Measurements from ENCODE around the gene FBRSL1.

FBRSL1 gene

DNA sequence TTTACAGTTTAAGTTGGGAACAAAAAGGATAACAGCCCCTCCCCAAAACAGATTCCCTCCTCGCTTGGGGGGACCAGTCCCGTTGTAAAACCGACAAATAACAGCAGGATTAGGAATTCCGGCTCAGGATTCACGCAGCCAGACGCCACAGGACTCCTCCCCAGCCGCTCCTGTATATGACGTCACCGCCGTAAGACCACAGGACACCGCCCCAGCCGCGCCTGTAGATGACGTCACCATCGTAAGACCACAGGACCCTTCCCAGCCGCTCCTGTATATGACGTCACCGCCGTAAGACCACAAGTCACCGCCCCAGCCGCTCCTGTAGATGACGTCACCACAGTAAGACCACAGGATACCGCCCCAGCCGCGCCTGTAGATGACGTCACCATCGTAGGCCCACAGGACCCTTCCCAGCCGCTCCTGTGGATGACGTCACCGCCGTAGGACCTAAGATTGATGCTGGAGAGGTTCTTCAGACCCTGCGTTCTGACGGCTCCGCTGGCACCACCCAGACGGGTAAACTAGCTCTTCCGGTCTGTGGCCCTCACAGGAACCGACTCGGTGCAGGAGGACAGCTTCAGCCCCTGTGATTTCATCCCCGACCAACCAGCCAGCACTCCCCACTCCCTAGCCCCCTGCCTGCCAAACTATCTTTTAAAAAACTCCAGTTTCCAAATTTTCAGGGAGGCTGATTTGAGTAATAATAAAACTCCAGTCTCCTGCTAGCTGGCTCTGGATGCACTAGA, 43.9 kb upstream of the FBRSL1 start:
- TF ChIP-seq, protein P1, sequence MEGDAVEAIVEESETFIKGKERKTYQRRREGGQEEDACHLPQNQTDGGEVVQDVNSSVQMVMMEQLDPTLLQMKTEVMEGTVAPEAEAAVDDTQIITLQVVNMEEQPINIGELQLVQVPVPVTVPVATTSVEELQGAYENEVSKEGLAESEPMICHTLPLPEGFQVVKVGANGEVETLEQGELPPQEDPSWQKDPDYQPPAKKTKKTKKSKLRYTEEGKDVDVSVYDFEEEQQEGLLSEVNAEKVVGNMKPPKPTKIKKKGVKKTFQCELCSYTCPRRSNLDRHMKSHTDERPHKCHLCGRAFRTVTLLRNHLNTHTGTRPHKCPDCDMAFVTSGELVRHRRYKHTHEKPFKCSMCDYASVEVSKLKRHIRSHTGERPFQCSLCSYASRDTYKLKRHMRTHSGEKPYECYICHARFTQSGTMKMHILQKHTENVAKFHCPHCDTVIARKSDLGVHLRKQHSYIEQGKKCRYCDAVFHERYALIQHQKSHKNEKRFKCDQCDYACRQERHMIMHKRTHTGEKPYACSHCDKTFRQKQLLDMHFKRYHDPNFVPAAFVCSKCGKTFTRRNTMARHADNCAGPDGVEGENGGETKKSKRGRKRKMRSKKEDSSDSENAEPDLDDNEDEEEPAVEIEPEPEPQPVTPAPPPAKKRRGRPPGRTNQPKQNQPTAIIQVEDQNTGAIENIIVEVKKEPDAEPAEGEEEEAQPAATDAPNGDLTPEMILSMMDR (IDR thresholded peaks at IDR 0.05; ENCODE audit: borderline replicate concordance, insufficient read depth, low read depth, low read length) = no peak
- H3K4me3 ChIP-seq (ENCODE audit: low read depth, low read length) = peak overlapping the region; percentile 58

DNA sequence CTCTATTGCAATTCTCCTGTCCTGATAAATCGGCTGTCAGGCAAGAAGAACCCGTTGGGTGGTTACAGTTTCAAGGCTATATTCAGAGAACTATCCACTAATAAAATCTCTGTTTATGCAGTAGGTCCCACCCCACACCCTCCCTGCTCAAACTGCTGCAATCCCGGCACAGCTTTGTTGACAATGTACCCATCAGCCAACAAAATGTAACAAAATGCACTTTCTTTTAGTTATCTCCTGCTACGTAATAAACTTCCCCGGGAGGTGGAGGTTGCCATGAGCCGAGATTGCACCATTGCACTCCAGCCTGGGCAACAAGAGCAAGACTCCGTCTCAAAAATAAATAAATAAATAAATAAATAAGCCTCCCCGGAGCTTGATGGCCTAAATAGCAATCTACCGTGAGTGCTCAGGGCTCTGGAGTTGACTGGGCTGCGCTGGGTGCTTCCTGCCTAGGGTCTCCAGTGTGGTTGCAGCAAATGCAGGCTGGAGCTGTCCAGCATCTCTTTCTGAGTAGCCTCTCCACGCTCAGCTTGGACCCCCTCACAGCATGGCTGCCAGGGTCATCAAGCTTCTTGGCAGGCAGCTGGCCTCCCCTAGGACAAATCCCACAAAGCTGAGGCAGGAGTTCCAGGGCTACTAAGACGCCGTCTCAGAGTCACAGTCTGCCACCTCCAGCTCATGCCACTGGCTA, 43.2 kb upstream of the FBRSL1 start:
- peak overlapping the region; percentile 12 for H3K4me3 ChIP-seq (ENCODE audit: low read depth, low read length)
- TF ChIP-seq, protein P1 (IDR thresholded peaks at IDR 0.05; ENCODE audit: borderline replicate concordance, insufficient read depth, low read depth, low read length) = no peak

DNA sequence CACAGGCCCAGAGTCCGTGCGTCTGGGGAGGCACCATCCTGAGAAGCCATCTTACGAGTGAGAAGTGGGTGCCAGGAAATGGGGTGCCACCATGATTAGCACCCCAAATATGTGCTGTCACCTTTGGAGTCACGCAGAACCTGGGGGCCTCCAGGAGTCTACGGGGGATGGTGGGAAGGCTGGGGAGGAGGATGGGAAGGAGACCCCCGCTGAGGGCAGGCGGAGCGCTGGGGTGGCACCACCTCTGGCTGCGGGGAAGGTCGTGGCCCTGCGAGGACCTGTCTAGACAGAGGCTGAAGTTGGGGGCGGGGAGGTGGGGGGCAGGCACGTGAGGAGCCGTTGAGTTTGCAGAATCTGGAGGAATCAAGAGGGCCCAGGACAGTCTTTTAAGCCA, 42.6 kb upstream of the FBRSL1 start:
- no peak overlapping the region for H3K4me3 ChIP-seq (ENCODE audit: low read depth, low read length)
- TF ChIP-seq, protein P1 (IDR thresholded peaks at IDR 0.05; ENCODE audit: borderline replicate concordance, insufficient read depth, low read depth, low read length) = no peak

DNA sequence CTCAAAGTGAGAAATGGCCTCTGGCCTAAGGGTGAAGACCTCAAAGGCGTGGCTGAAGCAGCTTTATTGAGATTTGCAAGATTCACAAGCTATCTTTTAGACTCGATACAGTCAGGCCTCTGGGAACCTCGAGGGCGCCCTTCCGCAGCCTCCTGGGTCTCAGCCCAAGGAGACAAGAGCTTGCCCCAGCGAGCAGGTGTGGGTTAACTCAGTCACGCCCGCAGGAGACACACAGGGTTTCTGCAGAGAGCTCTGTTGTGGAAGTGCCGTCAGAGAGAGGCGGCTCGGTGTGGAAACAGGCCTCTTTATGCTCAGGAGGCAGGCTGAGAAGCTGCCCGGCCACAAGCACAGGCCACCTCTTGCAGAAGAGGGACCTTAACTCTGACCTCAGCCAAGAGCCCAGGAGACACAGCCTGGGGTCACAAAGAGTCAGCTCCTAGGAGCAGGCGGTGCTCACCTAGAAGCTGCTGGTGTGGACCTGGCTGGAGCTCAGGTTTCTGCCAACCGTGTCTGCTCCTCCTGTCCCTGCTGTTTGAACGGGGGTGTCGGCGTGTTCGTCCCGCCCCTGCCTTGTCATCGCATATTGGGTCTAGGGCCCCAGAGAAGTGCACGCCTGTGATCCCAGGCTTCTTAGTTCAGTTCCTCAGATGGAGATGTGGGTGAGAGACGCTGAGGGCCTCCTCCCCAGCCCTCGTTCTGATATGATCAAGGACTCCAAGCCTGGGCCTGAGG, 42.1 kb upstream of the FBRSL1 start:
- H3K4me3 ChIP-seq (ENCODE audit: low read depth, low read length) = no peak overlapping the region
- TF ChIP-seq, protein P1 (IDR thresholded peaks at IDR 0.05; ENCODE audit: borderline replicate concordance, insufficient read depth, low read depth, low read length) = no peak

DNA sequence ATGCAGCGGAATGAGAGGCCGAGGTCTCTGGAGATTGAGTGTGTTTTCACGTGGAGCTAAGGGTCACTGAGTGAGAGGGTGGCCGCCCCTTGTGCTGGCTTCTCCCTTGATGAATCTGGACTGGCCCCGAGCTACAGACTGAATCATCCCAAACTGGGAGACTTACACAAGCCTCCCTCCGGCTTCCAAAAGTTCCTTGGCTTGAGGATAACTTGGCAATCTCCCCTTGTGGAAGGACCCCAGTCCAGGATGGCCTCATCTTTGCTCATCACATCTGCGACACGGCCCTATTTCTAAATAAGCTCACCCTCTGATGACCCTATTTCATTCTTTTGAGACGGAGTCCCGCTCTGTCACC, 41.5 kb upstream of the FBRSL1 start:
- H3K4me3 ChIP-seq (ENCODE audit: low read depth, low read length) = no peak overlapping the region
- TF ChIP-seq, protein P1 (IDR thresholded peaks at IDR 0.05; ENCODE audit: borderline replicate concordance, insufficient read depth, low read depth, low read length) = no peak

DNA sequence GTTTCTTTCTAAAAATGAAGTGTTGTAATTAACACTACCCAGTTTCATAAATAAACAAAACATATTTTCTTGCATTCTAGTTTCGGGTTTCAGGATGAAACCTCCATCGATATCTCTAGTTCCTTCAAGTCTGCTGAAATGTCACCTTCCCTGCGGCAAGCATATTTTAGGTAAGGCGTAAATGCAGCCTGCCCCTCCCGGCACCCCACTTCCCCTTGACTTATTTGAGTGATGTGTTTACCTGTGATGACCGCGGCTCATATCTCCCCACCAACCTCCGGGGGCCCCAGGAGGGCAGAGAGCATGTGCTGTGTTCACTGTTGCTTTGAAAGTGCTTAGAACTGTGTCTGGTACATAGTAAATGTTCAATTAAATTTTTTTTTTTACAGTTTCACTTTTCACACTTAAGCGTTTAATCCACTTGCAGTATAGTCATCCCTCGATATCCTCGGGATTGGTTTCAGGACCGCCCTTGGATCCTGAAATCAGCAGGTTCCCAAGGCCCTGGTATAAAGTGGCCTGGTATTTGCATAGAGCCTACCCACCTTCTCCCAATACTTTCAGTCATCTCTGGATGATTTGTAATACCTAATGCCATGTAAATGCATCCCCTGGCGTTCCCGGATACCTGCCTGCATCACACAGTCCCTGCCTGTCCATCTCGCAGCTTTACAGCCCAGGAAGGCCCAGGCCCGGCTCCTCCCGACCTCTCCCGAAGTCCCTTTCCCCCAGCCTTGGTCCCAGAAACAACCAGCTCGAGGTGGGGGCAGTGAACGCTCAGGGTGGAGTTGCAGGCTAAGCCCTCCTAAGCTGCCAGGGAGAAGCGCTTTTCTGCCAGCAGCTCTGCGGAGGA, 40.2 kb upstream of the FBRSL1 start:
- TF ChIP-seq, protein P1 (IDR thresholded peaks at IDR 0.05; ENCODE audit: borderline replicate concordance, insufficient read depth, low read depth, low read length) = no peak
- H3K4me3 ChIP-seq (ENCODE audit: low read depth, low read length) = no peak overlapping the region

Data from GM12875 (cell line).